Liver (tissue), 9 donors: ENCODE data around the gene SLC26A5. TPM values are rescaled to one million over a fixed set of nuclear protein-coding genes. Genes with fewer than 3 reads are reported as not detected.
"Not testable (repeated sequence)": the region's sequence is repeated elsewhere in the genome, so short reads cannot be mapped to it uniquely, and the experiment has no call there.

Source experiments
- DNase-seq: peaks from one replicate; pipeline ENCODE4 v3.0.0-alpha.2; 2017; ENCODE audit warnings: low spot score
- H3K27ac ChIP-seq, 2 donors: one replicate each; pipeline ENCODE4 v1.7.0; 2013; ENCODE audit warnings: inconsistent platforms in 2 of 2, low read length in 2 of 2, control low read depth in 1 of 2, low read depth in 1 of 2, mild to moderate bottlenecking in 1 of 2
- H3K27me3 ChIP-seq, 4 donors: one replicate each; pipeline versions ENCODE4 v1.6.1 to v1.7.0; 2013; ENCODE audit warnings: low read length in 3 of 4, inconsistent platforms in 1 of 4, mild to moderate bottlenecking in 1 of 4, moderate library complexity in 1 of 4; ENCODE audit not compliant: control insufficient read depth in 4 of 4, insufficient read depth in 4 of 4
- H3K36me3 ChIP-seq, 4 donors: one replicate each; pipeline versions ENCODE4 v1.6.1 to v1.7.0; 2013; ENCODE audit warnings: low read length in 3 of 4, mild to moderate bottlenecking in 3 of 4, low read depth in 1 of 4, moderate library complexity in 1 of 4; ENCODE audit not compliant: control insufficient read depth in 4 of 4, insufficient read depth in 3 of 4
- H3K4me1 ChIP-seq, 4 donors: one replicate each; pipeline versions ENCODE4 v1.6.1 to v1.7.0; 2013; ENCODE audit warnings: low read length in 3 of 4, mild to moderate bottlenecking in 3 of 4, moderate library complexity in 1 of 4; ENCODE audit not compliant: control insufficient read depth in 4 of 4, insufficient read depth in 4 of 4
- H3K4me3 ChIP-seq, 3 donors: one replicate each; pipeline versions ENCODE4 v1.6.1 to v1.7.0; 2013; ENCODE audit warnings: low read length in 3 of 3, control low read depth in 1 of 3, low read depth in 1 of 3, mild to moderate bottlenecking in 1 of 3
- H3K9ac ChIP-seq, 2 donors: one replicate each; pipeline ENCODE4 v1.7.0; 2013; ENCODE audit warnings: low read length in 2 of 2, mild to moderate bottlenecking in 2 of 2, moderate library complexity in 2 of 2, control low read depth in 1 of 2, low read depth in 1 of 2
- H3K9me3 ChIP-seq, 4 donors: one replicate each; pipeline versions ENCODE4 v1.6.1 to v1.7.0; 2013; ENCODE audit warnings: low read length in 3 of 4; ENCODE audit not compliant: control insufficient read depth in 4 of 4
- FOXA1 ChIP-seq: IDR thresholded peaks from 2 replicates; pipeline ENCODE4 v1.6.1; 2016; ENCODE audit warnings: antibody characterized with exemption
- FOXA2 ChIP-seq: IDR thresholded peaks from 2 replicates; pipeline ENCODE4 v1.6.1; 2016; ENCODE audit warnings: antibody characterized with exemption
- HNF4A ChIP-seq, 2 donors: conservative IDR thresholded peaks; 2 replicates each; pipeline ENCODE4 v1.6.1; 2016; ENCODE audit warnings: antibody characterized with exemption in 2 of 2, mild to moderate bottlenecking in 2 of 2
- JUND ChIP-seq, 2 donors: IDR thresholded peaks; 2 replicates each; pipeline ENCODE4 v1.6.1; 2016; ENCODE audit warnings: antibody characterized with exemption in 2 of 2
- NR2F2 ChIP-seq: IDR thresholded peaks from 2 replicates; pipeline ENCODE4 v1.6.1; 2016; ENCODE audit warnings: antibody characterized with exemption
- RXRA ChIP-seq, 2 donors: IDR thresholded peaks; 2 replicates each; pipeline ENCODE4 v1.6.1; 2017 to 2018; ENCODE audit warnings: antibody characterized with exemption in 2 of 2, mild to moderate bottlenecking in 1 of 2
- SP1 ChIP-seq: IDR thresholded peaks from 2 replicates; pipeline ENCODE4 v1.6.1; 2018; ENCODE audit warnings: antibody characterized with exemption, mild to moderate bottlenecking
- WGBS: extraction: QIAGEN DNeasy Blood & Tissue Kit; methylation state at CpG from one replicate; pipeline ENCODE4 v1.1.7; 2013; 5-methylcytosine and 5-hydroxymethylcytosine counted together
- polyA plus RNA-seq, 2 donors: library from polyadenylated mRNA; stranded (reverse) in 1 of 2; unstranded in 1 of 2; fragments of 200-250 nt in 1 of 2; fragments of >200 nt in 1 of 2; fragmentation: Nextera tagmentation in 1 of 2; extraction: Ambion mirVana in 1 of 2; gene quantifications; one replicate each; pipeline versions ENCODE4 v1.2.1 to v1.2.3, GENCODE V29; 2013 to 2015
- total RNA-seq, 2 donors: library from RNA; depleted of rRNA; stranded (reverse); fragments of >200 nt; gene quantifications; one replicate each; pipeline ENCODE4 v1.2.3, GENCODE V29; 2014
- TF ChIP-seq, protein P1 (sequence below): fragments of 150-350 bp; IDR thresholded peaks from 2 replicates; pipeline ENCODE4 v1.5.1; 2017; ENCODE audit warnings: improper control_type of control experiment, low read depth, low read length; ENCODE audit not compliant: missing input control
- TF ChIP-seq, protein P2 (sequence below): IDR thresholded peaks from 2 replicates; pipeline ENCODE4 v1.6.1; 2016; ENCODE audit warnings: antibody characterized with exemption
- TF ChIP-seq, protein P3 (sequence below): IDR thresholded peaks from 2 replicates; pipeline ENCODE4 v1.6.1; 2016; ENCODE audit warnings: antibody characterized with exemption
- TF ChIP-seq, protein P4 (sequence below): IDR thresholded peaks from 2 replicates; pipeline ENCODE4 v1.6.1; 2016; ENCODE audit warnings: antibody characterized with exemption, mild to moderate bottlenecking
- TF ChIP-seq, protein P5 (sequence below): IDR thresholded peaks from 2 replicates; pipeline ENCODE4 v1.6.1; 2016; ENCODE audit warnings: antibody characterized with exemption
- donor health status: healthy.
- donor health status: healthy.
- donor health status: healthy.
- donor health status: healthy.
- donor health status: healthy.

The SLC26A5 gene
- total and polyA plus RNA-seq, 4 donors = 0.09 to 1.1 (median 0.45) TPM

DNA sequence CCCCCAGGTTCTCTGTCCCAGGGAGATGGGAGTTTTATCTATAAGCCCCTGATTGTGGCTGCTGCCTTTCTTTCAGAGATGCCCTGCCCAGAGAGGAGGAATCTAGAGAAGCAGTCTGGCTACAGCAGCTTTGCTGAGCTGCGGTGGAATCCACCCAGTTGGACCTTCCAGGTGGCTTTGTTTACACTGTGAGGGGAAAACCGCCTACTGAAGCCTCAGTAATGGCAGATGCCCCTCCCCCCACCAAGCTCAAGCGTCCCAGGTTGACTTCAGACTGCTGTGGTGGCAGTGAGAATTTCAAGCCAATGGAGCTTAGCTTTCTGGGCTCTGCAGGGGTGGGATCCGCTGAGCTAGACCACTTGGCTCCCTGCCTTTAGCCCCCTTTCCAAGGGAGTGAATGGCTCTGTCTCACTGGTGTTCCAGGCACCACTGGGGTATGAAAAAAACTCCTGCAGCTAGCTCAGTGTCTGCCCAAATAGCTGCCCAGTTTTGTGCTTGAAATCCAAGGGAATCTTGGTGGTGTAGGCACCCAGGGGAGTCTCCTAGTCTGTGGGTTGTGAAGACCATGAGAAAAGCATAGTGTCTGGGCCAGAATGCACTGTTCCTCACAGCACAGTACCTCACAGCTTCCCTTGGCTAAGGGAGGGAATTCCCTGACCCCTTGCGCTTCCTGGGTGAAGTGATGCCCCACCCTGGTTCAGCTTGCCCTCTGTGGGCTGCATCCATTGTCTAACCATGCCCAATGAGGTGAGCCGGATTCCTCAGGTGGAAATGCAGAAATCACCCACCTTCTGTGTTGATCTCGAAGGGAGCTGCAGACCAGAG is 40.0 kb downstream of the SLC26A5 start:
- peaks cover 0 to 12% (median under 1%) of the 10 kb centered on the region in 4 donors for H3K4me1 ChIP-seq
- not testable (repeated sequence) for DNase-seq, H3K36me3 ChIP-seq, H3K27me3 ChIP-seq, H3K9me3 ChIP-seq, H3K27ac ChIP-seq, H3K9ac ChIP-seq, H3K4me3 ChIP-seq
- TF ChIP-seq HNF4A (conservative IDR thresholded peaks at IDR 0.05) = peak in 1 of 2 donors; percentile 13
- 69% methylated on average over 7 of the region's 7 CpGs for WGBS

DNA sequence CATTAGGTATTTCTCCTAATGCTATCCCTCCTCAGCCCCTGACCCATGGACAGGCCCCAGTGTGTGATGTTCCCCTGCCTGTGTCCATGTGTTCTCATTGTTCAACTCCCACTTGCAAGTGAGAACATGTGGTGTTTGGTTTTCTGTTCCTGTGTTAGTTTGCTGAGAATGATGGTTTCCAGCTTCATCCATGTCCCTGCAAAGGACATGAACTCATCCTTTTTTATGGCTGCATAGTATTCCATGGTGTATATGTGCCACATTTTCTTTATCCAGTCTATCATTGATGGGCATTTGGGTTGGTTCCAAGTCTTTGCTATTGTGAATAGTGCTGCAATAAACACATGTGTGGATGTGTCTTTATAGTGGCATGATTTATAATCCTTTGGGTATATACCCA is 46.3 kb downstream of the SLC26A5 start:
- H3K9ac ChIP-seq, H3K27ac ChIP-seq, H3K27me3 ChIP-seq, H3K4me3 ChIP-seq, DNase-seq, H3K9me3 ChIP-seq, H3K4me1 ChIP-seq, H3K36me3 ChIP-seq: not testable (repeated sequence)

DNA sequence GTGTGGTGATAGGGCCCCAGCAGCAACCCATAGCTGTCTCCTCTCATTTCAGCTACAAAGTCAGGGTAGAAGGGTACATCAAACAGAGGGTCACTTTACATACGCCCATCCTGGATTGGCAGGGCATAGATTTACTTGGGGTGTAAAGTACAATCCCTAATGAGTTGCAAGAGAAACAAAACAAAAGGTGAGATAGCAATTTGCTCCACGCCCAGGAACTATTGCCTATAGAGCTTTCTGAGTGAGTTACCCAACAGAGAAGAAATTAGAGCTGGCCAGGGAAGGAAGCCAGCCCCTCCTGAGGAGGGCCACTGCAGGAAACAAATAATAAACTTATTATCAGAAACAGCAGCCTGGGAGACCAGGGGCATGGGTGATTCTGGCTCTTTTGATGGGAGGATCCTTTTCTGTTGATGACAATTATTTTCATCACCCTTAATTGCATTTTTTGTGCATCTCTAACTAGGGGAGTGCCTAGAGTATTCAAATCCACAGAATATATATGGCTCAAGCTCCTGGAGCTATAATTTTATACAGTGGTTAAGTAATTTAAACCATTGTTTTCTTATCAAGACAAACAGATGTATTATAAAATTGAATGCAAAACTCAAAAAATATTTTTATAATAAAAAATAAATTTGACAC is 47.4 kb downstream of the SLC26A5 start:
- H3K36me3 ChIP-seq = no peaks in the 10 kb centered on the region
- no peaks in the 10 kb centered on the region for H3K27me3 ChIP-seq
- no peak overlapping the region for H3K9ac ChIP-seq
- H3K4me3 ChIP-seq = no peak overlapping the region
- no peak overlapping the region for H3K27ac ChIP-seq
- TF ChIP-seq NR2F2 (no peak), FOXA2 (no peak), FOXA1 (no peak), SP1 (no peak), RXRA (IDR thresholded peaks at IDR 0.05) (no peak), HNF4A (conservative IDR thresholded peaks at IDR 0.05) (no peak), JUND (IDR thresholded peaks at IDR 0.05) (no peak)
- TF ChIP-seq, protein P1, sequence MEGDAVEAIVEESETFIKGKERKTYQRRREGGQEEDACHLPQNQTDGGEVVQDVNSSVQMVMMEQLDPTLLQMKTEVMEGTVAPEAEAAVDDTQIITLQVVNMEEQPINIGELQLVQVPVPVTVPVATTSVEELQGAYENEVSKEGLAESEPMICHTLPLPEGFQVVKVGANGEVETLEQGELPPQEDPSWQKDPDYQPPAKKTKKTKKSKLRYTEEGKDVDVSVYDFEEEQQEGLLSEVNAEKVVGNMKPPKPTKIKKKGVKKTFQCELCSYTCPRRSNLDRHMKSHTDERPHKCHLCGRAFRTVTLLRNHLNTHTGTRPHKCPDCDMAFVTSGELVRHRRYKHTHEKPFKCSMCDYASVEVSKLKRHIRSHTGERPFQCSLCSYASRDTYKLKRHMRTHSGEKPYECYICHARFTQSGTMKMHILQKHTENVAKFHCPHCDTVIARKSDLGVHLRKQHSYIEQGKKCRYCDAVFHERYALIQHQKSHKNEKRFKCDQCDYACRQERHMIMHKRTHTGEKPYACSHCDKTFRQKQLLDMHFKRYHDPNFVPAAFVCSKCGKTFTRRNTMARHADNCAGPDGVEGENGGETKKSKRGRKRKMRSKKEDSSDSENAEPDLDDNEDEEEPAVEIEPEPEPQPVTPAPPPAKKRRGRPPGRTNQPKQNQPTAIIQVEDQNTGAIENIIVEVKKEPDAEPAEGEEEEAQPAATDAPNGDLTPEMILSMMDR = no peak
- TF ChIP-seq, protein P2, sequence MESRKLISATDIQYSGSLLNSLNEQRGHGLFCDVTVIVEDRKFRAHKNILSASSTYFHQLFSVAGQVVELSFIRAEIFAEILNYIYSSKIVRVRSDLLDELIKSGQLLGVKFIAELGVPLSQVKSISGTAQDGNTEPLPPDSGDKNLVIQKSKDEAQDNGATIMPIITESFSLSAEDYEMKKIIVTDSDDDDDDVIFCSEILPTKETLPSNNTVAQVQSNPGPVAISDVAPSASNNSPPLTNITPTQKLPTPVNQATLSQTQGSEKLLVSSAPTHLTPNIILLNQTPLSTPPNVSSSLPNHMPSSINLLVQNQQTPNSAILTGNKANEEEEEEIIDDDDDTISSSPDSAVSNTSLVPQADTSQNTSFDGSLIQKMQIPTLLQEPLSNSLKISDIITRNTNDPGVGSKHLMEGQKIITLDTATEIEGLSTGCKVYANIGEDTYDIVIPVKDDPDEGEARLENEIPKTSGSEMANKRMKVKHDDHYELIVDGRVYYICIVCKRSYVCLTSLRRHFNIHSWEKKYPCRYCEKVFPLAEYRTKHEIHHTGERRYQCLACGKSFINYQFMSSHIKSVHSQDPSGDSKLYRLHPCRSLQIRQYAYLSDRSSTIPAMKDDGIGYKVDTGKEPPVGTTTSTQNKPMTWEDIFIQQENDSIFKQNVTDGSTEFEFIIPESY = no peak
- TF ChIP-seq, protein P3, sequence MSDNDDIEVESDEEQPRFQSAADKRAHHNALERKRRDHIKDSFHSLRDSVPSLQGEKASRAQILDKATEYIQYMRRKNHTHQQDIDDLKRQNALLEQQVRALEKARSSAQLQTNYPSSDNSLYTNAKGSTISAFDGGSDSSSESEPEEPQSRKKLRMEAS = no peak
- TF ChIP-seq, protein P4, sequence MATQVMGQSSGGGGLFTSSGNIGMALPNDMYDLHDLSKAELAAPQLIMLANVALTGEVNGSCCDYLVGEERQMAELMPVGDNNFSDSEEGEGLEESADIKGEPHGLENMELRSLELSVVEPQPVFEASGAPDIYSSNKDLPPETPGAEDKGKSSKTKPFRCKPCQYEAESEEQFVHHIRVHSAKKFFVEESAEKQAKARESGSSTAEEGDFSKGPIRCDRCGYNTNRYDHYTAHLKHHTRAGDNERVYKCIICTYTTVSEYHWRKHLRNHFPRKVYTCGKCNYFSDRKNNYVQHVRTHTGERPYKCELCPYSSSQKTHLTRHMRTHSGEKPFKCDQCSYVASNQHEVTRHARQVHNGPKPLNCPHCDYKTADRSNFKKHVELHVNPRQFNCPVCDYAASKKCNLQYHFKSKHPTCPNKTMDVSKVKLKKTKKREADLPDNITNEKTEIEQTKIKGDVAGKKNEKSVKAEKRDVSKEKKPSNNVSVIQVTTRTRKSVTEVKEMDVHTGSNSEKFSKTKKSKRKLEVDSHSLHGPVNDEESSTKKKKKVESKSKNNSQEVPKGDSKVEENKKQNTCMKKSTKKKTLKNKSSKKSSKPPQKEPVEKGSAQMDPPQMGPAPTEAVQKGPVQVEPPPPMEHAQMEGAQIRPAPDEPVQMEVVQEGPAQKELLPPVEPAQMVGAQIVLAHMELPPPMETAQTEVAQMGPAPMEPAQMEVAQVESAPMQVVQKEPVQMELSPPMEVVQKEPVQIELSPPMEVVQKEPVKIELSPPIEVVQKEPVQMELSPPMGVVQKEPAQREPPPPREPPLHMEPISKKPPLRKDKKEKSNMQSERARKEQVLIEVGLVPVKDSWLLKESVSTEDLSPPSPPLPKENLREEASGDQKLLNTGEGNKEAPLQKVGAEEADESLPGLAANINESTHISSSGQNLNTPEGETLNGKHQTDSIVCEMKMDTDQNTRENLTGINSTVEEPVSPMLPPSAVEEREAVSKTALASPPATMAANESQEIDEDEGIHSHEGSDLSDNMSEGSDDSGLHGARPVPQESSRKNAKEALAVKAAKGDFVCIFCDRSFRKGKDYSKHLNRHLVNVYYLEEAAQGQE = no peak
- TF ChIP-seq, protein P5, sequence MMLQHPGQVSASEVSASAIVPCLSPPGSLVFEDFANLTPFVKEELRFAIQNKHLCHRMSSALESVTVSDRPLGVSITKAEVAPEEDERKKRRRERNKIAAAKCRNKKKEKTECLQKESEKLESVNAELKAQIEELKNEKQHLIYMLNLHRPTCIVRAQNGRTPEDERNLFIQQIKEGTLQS = no peak
- no peaks in the 10 kb centered on the region for H3K9me3 ChIP-seq
- no peak for DNase-seq
- 60% methylated on average over 2 of the region's 2 CpGs for WGBS
- H3K4me1 ChIP-seq = no peaks in the 10 kb centered on the region
